NB4 (cell line): ENCODE measurements around the gene SAMD1.

Experiments used
- DNase-seq: peaks from one replicate; pipeline ENCODE4 v3.0.0; 2010; ENCODE audit warnings: low read depth
- H3K4me3 ChIP-seq: one replicate; pipeline ENCODE4 v1.5.1; 2011; ENCODE audit warnings: mild to moderate bottlenecking, low read depth, low read length, moderate library complexity
- CTCF ChIP-seq: IDR thresholded peaks from one replicate; pipeline ENCODE4 v1.5.1; 2012; ENCODE audit warnings: low read depth, low read length
- MAX ChIP-seq: IDR thresholded peaks from 2 replicates; pipeline ENCODE4 v1.6.1; 2011; ENCODE audit warnings: low read depth, low read length
- MYC ChIP-seq: IDR thresholded peaks from 2 replicates; pipeline ENCODE4 v1.6.1; 2011; ENCODE audit warnings: low read depth, low read length
- POLR2A ChIP-seq: IDR thresholded peaks from 2 replicates; pipeline ENCODE4 v1.6.1; 2011; ENCODE audit warnings: mild to moderate bottlenecking; ENCODE audit not compliant: insufficient read length; ENCODE audit errors: extremely low read depth

The SAMD1 gene

GRCh38 chr19:14089412-14089661 lies 1.2 kb downstream of the SAMD1 start:
- TF ChIP-seq MAX, result no peak
- TF ChIP-seq CTCF, result no peak
- no peak for TF ChIP-seq MYC
- TF ChIP-seq POLR2A, result no peak
- DNase-seq, result peak; percentile 38

GRCh38 chr19:14088634-14089411 lies 1.7 kb downstream of the SAMD1 start:
- H3K4me3 ChIP-seq, result peak overlapping the region; percentile 53
- TF ChIP-seq MYC (no peak), POLR2A (no peak), MAX (no peak), CTCF (no peak)
- DNase-seq, result no peak

More at GRCh38 chr19:14089412-14089661, 1.2 kb downstream of the SAMD1 start:
- H3K4me3 ChIP-seq, result peak overlapping the region; percentile 53

GRCh38 chr19:14086098-14086497 lies 4.5 kb downstream of the SAMD1 start:
- no peak for TF ChIP-seq POLR2A
- TF ChIP-seq CTCF, result no peak
- no peak for TF ChIP-seq MYC
- TF ChIP-seq MAX, result no peak
- no peak overlapping the region for H3K4me3 ChIP-seq
- no peak for DNase-seq

- no peak for DNase-seq
- no peak within 1 kb of the TSS for H3K4me3 ChIP-seq
These were observed 5.1 kb downstream of the SAMD1 start, which contains the start of gene C19orf67 for GRCh38 chr19:14085309-14085995. TSS of gene C19orf67 (minus strand) at chr19:14085783. CDS start at chr19:14085627, 156 bp downstream.

GRCh38 chr19:14082675-14082960 lies 7.9 kb downstream of the SAMD1 start:
- no peak overlapping the region for H3K4me3 ChIP-seq
- TF ChIP-seq POLR2A (no peak), MYC (no peak), MAX (no peak), CTCF (no peak)
- no peak for DNase-seq

More at GRCh38 chr19:14085309-14085995, 5.1 kb downstream of the SAMD1 start, which contains the start of gene C19orf67:
- TF ChIP-seq MYC, result no peak
- TF ChIP-seq MAX, result no peak
- no peak for TF ChIP-seq CTCF
